Stimulated activated CD8-positive, alpha-beta memory T cell treated with anti-CD3 and anti-CD28 coated beads, Interleukin-15, amount 100 ng/mL, for 24 hours (primary cell): ENCODE results near the gene TEAD4.

Experiments
- DNase-seq: peaks from one replicate; pipeline ENCODE4 v3.0.0-alpha.2; 2020; ENCODE audit warnings: low read depth

The TEAD4 gene

DNA sequence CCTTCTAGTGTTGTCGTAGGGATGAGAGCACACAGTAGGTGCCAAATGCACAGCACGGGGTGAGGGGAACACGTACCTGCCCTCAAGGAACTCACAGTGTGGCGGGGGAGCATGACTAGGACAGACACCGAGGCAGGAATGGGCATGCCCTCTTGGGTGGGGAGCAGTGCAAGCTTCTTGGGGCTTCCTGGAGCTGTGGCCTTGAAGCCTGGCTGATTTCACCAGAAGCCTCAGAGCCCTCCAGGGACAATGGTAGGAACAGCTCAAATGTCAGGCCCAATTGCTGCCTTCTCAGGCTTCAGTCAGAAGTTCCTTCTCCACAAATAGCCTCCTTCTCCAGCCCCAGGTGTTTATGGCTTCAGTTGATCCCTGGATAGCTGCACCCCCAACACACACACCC, 43.4 kb downstream of the TEAD4 start:
- DNase-seq: no peak

DNA sequence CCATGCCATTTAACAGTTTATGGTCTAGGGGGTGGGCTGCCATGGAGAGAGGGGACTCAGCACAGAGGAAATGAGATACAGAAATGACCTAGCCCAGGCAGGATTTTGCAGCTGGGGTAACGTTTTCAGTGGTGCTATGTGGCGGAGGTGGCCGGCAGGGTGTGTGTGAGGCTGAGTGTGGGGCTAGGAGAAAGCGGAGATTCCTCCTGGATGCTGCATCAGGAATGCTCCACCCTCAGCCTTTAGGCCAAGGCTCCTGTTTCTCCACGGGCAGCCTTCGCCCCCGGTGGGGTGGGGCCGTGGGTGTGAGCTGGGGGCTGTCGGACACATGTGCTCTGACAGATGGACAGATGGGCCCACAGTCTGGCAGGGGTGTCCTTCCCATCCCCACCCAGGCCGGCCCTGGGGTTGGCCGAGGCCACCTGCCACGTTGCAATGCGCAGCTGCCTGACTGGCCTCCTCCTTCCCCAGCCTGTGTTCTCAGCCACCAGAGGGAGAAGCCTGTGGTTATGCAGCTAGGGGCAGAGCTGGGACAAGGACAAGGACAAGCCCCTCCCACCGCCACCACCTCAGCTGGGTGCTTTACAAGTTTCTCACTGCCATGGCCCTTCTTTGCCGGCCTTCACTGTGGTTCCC, 44.3 kb downstream of the TEAD4 start:
- DNase-seq: no peak

DNA sequence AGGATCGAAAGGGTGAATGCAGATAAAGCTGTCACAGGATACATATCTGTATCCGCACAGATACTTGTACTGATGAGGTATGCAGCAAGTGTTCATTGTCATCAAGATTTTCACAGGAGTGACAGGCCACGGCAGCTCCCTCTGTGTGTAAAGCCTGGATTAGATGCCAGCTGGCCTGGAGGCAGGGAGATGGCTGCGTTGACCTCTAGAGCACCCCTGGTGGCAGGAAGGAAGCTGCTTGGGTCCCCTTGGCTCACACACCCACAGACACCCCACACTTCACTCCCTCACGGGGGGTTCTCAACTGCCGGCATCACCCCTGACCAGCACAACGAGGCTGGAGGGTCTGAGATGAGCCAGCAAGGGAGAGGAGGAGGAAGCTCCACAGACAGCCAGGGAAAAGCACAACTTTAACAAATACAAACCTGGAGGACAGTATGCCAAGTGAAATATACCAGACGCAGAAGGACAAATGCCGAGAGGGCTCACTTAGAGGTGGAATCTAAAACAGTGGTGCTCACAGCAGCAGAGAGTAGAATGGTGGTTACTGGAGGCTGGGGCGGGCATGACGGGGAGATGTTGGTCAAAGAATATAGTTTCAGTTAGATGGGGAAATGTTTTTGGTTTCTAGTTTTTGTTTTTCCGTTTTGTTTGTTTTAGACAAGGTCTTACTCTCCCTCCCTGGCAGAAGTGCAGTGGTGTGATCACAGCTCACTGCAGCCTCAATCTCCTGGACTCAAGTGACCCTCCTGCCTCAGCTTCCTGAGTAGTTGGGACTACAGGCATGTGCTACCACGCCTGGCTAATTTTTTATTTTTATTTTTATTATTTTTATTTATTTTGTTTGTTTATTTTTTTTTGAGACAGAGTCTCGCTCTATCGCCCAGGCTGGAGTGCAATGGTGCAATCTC, 45.7 kb downstream of the TEAD4 start:
- DNase-seq: no peak

DNA sequence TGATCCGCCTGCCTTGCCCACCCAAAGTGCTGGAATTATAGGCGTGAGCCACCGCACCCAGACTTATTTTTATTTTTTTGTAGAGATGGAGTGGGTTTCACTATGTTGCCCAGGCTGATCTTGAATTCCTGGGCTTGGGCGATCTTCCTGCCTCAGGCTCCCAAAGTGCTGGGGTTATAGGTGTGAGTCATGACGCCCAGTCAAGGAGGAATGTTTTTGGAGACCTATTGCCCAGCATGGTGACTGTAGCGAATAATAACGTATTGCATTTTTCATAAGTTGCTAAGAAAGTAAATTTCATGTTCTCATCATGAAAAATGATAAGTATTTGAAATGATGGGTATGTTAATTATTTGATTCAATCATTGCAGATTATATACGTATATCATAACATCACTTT, 46.5 kb downstream of the TEAD4 start:
- no peak for DNase-seq

DNA sequence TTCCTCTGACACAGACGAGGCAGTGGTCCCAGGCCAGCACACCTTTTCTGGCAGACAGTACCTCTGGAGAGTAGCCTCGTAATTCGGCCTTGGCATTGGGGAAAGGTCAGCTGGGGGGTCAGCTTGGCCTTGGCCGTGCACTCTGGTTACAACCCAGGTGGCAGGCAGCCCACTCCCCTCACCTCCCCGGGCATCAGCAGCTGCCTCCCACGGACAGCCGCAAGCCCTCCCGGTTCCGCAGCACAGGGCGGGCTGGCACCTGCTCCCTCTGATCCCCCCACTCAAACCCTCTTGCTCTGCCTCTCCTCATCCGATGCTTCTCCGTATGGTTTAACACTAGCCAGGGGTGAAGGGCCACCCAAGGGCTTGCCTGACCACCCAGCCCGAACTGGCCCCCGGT, 50.6 kb downstream of the TEAD4 start:
- DNase-seq: no peak

DNA sequence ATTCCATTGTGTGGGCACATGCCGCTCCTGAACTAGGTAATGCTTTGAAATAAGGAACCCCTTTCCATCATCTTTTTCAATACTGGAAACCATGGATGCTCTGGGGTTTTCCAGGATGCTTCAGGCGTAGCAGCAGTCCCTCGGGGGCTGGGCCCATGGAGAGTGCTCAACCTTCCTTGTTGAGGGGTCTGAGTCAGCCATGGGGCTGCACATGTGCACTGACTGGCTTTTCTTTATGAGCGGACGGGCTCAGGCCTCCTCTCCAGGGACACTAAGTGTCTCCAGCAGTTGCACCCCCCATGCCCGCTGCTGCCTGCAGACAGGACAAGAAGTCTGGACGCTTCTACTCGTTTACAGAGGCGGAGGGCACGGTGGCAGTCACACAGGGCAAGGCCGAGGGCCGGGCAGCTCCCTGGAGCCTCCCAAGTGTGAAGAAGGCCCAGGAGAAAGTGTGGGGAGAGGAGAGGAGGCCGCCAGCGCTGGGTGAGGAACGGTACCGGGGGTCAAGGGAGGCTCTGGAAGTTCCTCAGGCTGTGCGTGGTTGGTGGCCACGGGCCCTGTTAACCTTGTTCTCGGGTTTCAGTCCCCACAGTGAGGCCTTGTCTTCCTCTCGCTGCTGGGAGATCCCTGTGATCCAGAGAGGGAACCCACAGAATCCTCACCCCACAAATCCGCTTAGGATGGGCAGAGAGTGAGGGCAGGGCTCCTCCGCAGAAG, 51.2 kb downstream of the TEAD4 start:
- no peak for DNase-seq

DNA sequence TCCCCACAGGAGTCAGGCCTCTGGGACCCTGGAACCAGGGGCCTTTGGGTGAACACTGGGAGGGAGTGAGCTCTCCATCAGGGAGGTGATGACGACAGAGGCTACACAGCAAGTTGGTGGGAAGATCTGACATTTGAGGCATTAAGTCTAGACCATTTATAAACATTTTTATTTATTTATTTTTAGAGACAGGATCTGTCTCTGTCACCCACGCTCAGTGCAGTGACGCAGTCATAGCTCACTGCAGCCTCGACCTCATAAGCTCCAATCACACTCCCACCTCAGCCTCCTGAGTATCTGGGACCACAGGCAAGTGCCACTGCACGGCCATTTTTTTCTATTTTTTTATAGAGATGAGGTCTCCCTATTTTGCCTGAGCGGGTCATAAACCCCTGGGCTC, 53.6 kb downstream of the TEAD4 start:
- no peak for DNase-seq

DNA sequence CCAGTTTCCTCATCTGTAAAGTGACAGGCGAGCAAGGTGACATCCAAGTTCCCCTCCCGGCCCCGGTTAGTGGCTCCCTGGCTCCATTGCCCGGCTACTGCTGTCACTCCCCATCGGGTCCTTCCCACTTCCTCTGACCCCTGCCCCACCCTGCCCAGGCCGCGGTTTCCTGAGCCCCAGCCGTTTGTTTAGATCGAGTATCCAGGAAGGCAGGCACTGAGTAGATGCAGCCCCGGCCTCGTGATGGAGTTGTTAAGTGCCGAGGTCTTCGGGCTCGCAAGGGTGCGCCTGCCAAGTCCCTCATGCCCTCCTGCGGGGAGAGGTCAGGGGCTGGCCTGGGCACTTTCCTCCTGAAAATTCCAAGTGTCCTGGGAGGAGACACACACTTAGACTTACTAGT, 55.4 kb downstream of the TEAD4 start:
- no peak for DNase-seq

DNA sequence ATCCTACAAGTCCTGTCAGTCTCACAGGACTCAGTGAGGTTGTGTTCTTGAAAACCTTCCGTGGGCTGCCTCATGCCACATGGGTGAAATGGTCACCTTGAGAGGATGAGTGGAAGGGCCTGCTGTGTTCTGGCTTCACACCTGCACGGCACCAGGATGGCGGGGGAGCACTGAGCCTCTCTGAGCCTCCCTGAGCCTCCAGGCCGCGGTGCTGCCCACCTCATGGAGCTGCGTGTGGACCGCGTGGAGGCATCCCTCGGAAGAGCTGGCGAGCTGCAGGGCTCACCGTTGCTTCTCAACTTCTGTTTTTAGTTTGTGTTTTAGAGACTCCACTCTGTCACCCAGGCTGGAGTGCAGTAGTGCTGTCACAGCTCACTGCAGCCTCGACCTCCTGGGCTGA, 56.2 kb downstream of the TEAD4 start:
- DNase-seq: no peak

DNA sequence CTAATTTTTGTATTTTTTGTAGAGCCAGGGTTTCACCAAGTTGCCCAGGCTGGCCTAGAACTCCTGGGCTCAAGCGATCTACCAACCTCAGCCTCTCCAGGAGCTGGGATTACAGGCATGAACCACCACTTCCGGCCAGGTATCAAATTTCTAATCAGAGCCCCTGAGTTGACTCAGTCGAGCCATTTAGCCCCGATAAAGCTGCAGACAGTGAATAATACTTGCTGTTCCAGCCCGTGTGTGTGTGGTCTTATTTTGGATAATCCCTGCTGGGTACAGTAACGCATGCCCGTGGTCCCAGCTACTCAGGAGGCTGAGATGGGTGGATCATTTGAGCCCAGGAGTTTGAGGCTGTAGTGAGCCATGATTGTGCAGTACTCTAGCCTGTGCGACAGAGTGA, 57.0 kb downstream of the TEAD4 start:
- DNase-seq: no peak

DNA sequence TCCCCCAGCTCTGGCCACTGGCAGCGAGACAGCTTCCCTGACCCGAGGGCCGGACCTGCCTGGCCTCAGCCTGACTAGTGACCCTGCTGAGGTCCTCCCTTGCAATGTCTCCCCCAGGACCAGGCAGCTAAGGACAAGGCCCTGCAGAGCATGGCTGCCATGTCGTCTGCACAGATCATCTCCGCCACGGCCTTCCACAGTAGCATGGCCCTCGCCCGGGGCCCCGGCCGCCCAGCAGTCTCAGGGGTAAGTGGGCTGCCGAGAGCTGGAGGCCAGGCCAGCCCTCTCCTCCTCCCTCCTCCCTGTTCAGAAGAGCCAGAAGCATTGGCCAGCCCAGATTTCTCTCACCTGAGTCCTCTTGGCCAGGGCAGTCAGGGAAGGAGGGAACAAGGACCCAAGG, 58.1 kb downstream of the TEAD4 start:
- DNase-seq: no peak

DNA sequence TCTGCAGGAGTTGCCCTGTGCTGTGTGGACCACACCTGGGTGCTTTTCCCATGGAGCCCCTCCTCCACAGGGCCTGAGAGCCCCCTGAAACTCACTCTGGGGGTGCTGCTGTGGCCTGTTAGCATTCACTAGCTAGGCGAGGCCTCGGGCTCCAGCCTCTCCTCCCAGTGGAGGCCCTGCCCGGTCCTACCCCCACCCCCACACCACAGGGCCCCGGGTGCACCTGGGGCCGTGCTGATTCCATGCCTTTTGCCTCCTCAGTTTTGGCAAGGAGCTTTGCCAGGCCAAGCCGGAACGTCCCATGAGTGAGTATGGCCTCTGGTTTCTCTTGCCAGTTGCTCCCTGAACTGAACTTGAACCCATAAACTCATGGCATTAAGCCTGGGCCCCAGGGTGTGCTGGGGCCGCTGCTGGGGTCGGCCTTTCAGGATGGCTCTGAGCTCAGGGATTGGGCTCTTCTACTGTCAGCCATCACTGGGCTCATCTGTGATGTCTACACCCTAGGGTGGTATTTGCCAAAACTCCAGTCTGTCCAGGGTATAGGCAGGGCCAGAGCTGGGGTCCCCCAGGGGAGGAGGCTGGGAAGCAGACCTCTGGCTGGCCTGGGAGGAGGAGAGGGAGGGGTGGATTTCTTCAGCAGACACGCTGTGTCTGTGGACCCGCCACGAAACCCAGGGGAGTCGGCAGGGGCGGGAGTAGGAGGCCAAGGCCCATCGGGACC, 59.2 kb downstream of the TEAD4 start:
- no peak for DNase-seq

DNA sequence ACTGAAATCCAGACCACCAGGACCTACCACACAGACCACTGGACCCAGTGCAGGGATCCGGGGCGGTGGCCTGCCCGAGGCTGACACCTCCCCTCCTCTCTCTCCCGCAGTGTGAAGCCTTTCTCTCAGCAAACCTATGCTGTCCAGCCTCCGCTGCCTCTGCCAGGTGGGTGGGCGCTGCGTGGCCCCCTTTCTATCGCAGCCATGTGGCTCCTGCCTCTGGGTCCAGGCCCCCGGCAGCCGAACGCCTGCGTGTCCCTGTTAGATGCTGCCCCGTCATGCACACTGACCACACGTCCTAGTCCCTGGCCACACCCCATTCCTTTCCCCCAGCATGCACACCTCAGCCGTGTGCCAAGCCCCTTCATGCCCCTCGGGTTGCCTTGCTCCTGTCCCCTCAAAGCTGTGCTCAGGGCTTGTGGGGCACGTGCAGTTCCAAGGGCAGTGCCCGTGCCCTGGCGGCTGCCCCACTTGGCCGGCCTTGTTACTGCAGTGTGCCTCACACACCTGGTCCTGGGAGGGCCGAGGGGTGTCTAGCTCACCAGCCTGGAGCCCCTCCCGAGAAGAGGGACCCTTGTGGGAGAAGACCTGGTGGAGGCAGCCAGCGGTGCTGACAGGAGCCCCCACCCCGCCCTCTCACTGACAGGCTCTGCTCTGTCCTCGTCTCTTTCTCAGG, 59.9 kb downstream of the TEAD4 start:
- no peak for DNase-seq

DNA sequence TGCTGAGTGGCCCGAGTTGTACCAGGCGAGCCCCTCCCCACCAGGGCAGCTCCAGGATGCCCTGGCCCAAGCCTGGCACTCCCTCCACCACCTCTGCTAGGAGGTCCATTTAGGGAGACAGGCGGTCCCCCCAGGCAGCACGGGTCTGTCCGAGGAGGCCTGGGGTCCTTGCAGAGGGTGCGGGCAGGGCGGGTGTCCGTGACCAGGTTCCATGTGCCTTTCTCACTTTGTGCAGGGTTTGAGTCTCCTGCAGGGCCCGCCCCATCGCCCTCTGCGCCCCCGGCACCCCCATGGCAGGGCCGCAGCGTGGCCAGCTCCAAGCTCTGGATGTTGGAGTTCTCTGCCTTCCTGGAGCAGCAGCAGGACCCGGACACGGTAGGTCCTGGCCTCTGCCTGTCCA, 61.2 kb downstream of the TEAD4 start:
- DNase-seq: no peak

DNA sequence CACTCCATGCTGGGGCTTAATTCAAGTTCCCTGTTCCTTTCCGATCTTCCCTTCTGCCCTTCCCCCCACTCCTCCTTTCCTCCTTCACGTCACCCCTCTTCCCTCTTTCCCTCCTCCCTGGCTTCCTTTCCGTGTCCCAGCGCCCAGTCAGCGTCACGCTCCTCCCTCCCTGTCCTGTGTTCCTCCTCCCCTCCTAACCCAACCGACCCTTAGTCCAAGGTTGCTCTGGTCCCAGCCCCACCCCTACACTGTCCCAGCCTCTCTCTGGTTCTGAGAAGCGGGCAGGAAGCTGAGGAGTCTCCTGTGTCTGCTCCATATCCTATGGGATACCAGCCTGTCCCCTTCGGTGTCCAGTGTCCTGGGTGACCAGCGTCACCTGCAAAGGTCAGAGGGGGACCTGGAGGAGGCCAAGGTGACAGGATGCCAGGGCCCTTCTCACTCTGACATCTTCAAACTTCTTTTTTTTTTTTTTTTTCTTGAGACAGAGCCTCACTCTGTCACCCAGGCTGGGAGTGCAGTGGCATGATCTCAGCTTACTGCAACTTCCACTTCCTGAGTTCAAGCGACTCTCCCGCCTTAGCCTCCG, 61.7 kb downstream of the TEAD4 start:
- DNase-seq: no peak

DNA sequence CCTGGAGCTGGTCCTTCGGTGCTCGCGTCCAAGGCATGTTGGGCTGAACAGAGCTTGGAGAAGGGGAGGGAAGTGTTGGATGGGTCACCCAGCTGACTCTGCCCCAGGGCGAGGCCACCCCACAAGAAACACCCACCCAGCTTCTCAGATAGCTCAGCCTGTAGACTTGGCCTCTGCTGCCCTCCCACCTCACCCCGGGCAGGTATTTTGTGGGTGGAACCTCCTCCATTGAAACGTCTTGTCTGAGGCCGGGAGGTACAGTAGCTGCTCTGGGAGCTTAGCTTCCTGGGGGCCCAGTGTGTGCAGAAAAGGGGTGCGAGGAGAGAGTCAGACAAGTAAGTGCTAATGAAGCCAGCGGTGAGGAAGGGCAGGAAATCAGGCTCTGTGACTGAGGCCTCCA, 63.2 kb downstream of the TEAD4 start:
- DNase-seq: no peak

DNA sequence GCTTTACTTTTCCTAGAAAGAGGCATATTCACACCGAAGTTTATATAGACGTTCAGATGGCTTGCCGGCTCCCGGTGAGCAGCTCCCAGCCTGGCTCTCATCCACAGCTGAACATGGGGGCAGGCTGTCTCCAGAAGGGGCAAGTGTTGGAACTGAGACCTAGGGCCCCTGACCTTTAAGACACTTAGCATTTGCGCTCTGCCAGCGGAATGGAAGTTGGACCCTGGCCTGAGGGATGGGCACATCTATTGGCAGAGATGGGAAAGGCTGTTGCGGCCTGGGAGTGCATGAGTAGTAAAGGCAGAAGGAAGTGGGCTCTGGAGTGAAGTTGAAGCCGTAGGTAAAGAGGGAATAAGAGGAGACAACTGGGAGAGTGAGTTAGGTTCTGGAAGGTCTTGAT, 63.8 kb downstream of the TEAD4 start:
- DNase-seq: no peak

DNA sequence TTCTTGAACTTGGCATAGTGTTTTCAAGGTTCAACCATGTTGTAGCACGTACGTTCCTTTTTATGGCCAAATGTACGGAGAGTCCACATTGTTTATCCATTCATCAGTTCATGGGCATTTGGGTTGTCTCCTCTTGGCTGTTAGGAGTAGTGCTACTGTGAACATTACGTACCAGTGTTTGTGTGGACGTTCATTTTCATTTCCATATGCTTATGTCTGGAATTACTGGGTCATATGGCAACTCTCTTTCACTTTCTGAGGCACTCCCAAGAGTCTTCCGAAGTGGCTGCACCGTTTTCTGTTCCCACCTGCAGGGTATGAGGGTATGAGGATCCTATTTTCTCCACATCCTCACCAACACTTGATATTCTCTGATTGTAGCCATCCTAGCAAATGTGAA, 68.9 kb downstream of the TEAD4 start:
- no peak for DNase-seq

DNA sequence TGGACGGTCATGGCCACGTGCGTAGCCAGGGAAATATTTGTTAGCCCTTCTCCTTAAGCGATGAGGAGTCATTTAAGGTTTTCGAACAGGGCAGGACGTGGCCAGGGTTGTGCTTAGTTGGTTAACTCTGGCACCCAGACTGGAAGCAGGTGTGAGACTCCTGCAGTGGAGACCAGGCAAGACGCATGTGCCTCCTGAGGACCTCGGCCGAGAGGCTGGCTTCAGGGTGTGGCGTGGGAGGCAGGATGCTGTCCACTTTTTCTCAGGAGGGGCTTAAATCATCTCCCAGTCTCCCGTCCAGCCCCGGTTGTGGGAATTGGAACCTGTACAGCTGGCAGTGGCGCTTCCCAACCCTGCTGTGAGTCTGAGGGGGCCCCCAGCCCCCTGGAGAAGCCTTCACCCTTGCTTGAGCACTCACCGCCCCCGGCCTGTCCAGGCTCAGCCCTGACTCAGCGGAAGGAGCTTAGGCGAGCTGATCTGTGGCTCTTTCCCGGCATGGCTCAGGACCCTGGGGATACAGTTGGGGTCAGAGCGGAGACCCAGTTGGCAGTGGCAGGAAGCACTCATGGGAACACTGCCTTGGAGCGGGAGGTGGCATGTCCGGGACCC, 71.7 kb downstream of the TEAD4 start:
- DNase-seq: no peak

DNA sequence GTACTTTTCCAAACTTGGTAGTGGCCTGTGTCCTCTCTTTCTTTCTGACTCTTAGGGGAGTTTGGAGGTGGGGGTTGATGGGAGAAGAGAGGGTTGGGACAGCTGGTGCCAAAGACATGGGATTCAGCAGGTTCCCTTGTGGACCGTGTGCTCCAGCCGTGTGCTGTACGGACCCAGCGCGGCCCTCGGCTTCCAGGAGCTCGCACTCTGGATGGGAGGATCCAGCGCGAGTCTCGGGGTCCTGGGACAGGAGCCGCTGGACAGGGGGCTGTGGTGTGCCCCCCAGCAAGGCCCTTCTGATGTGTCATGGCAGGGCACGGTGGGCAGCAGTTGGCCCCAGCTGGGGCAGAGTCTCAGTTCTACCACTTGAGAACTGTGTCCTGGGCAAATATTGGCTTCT, 73.0 kb downstream of the TEAD4 start:
- DNase-seq: no peak
